HepG2 (cell line): ENCODE results near the gene SOX5. TPM values are rescaled to one million over a fixed set of nuclear protein-coding genes. Genes with fewer than 3 reads are reported as not detected.

Experiments
- ATAC-seq: fragments of 200-7000 bp; cut with Tn5 transposase; 3 replicates; pipeline ENCODE4 v1.9.1; 2020; ENCODE audit warnings: mild to moderate bottlenecking, moderate library complexity
- BruUV-seq: library from RNA; stranded (reverse); fragments of 400-500 nt; replicated peaks from 2 replicates; lab custom pipeline; 2021; lab: Mats Ljungman, UMichigan
- CTCF ChIA-PET: fragments of 300-600 bp; formaldehyde crosslinking; extraction: SDS; loops from one replicate; lab custom pipeline; 2021; ENCODE audit warnings: low total read pairs, inconsistent platforms, low intra/inter-chr PET ratio; lab: Yijun Ruan, JAX
- POLR2A ChIA-PET: fragments of 350-600 bp; sonication (Branson Sonifier 250); formaldehyde crosslinking; loops from one replicate; lab custom pipeline; 2020; ENCODE audit warnings: antibody characterized with exemption, inconsistent platforms; lab: Yijun Ruan, JAX
- DNase-seq: peaks from one replicate; pipeline ENCODE4 v3.0.0-alpha.2; 2015; ENCODE audit warnings: low spot score
- FAIRE-seq: peaks from 3 replicates; lab custom pipeline; 2011; peaks lifted over from hg19 to GRCh38; lab: Jason Lieb, UNC
- H2AFZ ChIP-seq: one replicate; pipeline ENCODE4 v1.6.1; 2011; ENCODE audit warnings: low read length, inconsistent platforms
- H3K27ac ChIP-seq: fragments of 300-600 bp; 3 replicates; pipeline ENCODE4 v1.8.0; 2011; ENCODE audit warnings: mixed run types, mild to moderate bottlenecking, mixed read lengths, low read length, inconsistent platforms; ENCODE audit not compliant: insufficient read depth; ENCODE audit errors: extremely low read length
- H3K27me3 ChIP-seq, 2 experiments: fragments of 200-600 bp in 1 of 2; 2 replicates in 1 of 2; 3 replicates in 1 of 2; pipeline versions ENCODE4 v1.6.0 to v1.8.0; 2011; ENCODE audit warnings: low read length in 2 of 2, mild to moderate bottlenecking in 2 of 2, moderate library complexity in 2 of 2, inconsistent platforms in 1 of 2; ENCODE audit not compliant: insufficient read depth in 2 of 2, control insufficient read depth in 1 of 2
- H3K36me3 ChIP-seq, 2 experiments: fragments of 200-600 bp in 1 of 2; replicated peaks in 1 of 2; 2 replicates in 1 of 2; 3 replicates in 1 of 2; pipeline versions ENCODE4 v1.5.1 to v1.8.0; 2011; ENCODE audit warnings: low read length in 2 of 2, inconsistent platforms in 1 of 2; ENCODE audit not compliant: insufficient read depth in 2 of 2, control insufficient read depth in 1 of 2
- H3K4me1 ChIP-seq: 2 replicates; pipeline ENCODE4 v1.5.1; 2012; ENCODE audit warnings: low read length, inconsistent platforms; ENCODE audit not compliant: insufficient read depth
- H3K4me2 ChIP-seq: 2 replicates; pipeline ENCODE4 v1.6.0; 2011; ENCODE audit warnings: low read depth, low read length, inconsistent platforms
- H3K4me3 ChIP-seq, 3 experiments: fragments of 200-600 bp in 1 of 3; sonication (generic), shearing (Covaris generic) in 1 of 3; replicated peaks in 1 of 3; 2 replicates each; pipeline ENCODE4 v1.5.1; 2011 to 2016; ENCODE audit warnings: low read length in 3 of 3, inconsistent platforms in 2 of 3, low read depth in 2 of 3, mild to moderate bottlenecking in 2 of 3, control low read depth in 1 of 3, mixed read lengths in 1 of 3; ENCODE audit not compliant: insufficient read depth in 1 of 3
- H3K79me2 ChIP-seq: one replicate; pipeline ENCODE4 v1.6.1; 2011; ENCODE audit warnings: low read length, inconsistent platforms; ENCODE audit not compliant: insufficient read depth
- H3K9ac ChIP-seq: 2 replicates; pipeline ENCODE4 v1.6.0; 2011; ENCODE audit warnings: mild to moderate bottlenecking, low read depth, low read length, inconsistent platforms; ENCODE audit not compliant: insufficient read depth
- H3K9me3 ChIP-seq: 2 replicates; pipeline ENCODE4 v1.5.1; 2012; ENCODE audit warnings: mild to moderate bottlenecking, low read length
- H4K20me1 ChIP-seq: 2 replicates; pipeline ENCODE4 v1.6.0; 2011; ENCODE audit warnings: inconsistent platforms, mild to moderate bottlenecking, low read length, moderate library complexity; ENCODE audit not compliant: insufficient read depth
- CC2D1A ChIP-seq: sonication (generic); formaldehyde crosslinking; IDR thresholded peaks from 2 replicates; pipeline ENCODE4 v1.8.1; 2023; ENCODE audit warnings: mild to moderate bottlenecking, missing genetic modification reagents
- DNMT1 ChIP-seq: sonication (generic); formaldehyde crosslinking; IDR thresholded peaks from 2 replicates; pipeline ENCODE4 v1.5.1; 2020; ENCODE audit warnings: mild to moderate bottlenecking, missing genetic modification reagents
- GABPB1 ChIP-seq: IDR thresholded peaks from 2 replicates; pipeline ENCODE4 v1.6.1; 2016; ENCODE audit warnings: mild to moderate bottlenecking, missing genetic modification reagents, moderate library complexity, missing compliant biosample characterization
- KLF6 ChIP-seq: IDR thresholded peaks from 2 replicates; pipeline ENCODE4 v1.8.0; 2016; ENCODE audit warnings: missing biosample characterization, missing genetic modification reagents
- MTF2 ChIP-seq: sonication (generic); formaldehyde crosslinking; IDR thresholded peaks from 2 replicates; pipeline ENCODE4 v1.5.0; 2020; ENCODE audit warnings: missing genetic modification reagents, borderline replicate concordance
- NR2C2 ChIP-seq: sonication (generic); formaldehyde crosslinking; IDR thresholded peaks from 2 replicates; pipeline ENCODE4 v1.4.0; 2020; ENCODE audit warnings: missing genetic modification reagents, mild to moderate bottlenecking, moderate library complexity, borderline replicate concordance
- RBAK ChIP-seq: sonication (generic); formaldehyde crosslinking; IDR thresholded peaks from 2 replicates; pipeline ENCODE4 v1.5.1; 2020; ENCODE audit warnings: mild to moderate bottlenecking, missing genetic modification reagents
- RFX3 ChIP-seq: IDR thresholded peaks from 2 replicates; pipeline ENCODE4 v1.6.1; 2016; ENCODE audit warnings: missing biosample characterization, missing genetic modification reagents
- STAT5B ChIP-seq: sonication (generic); formaldehyde crosslinking; IDR thresholded peaks from 2 replicates; pipeline ENCODE4 v1.4.0; 2020; ENCODE audit warnings: missing genetic modification reagents
- TBL1XR1 ChIP-seq: fragments of 150-350 bp; IDR thresholded peaks from 2 replicates; pipeline ENCODE4 v1.6.1; 2014; ENCODE audit warnings: borderline replicate concordance, low read length; ENCODE audit not compliant: partially characterized antibody
- TGIF2 ChIP-seq: IDR thresholded peaks from 2 replicates; pipeline ENCODE4 v1.6.1; 2016; ENCODE audit warnings: control low read depth, missing compliant biosample characterization
- ZNF235 ChIP-seq: sonication (generic); formaldehyde crosslinking; IDR thresholded peaks from 2 replicates; pipeline ENCODE4 v1.8.1; 2023; ENCODE audit warnings: mild to moderate bottlenecking, missing genetic modification reagents, borderline replicate concordance
- ZNF33B ChIP-seq: sonication (generic); formaldehyde crosslinking; IDR thresholded peaks from 2 replicates; pipeline ENCODE4 v1.5.1; 2020; ENCODE audit warnings: mild to moderate bottlenecking, missing genetic modification reagents
- ZNF382 ChIP-seq: sonication (generic); formaldehyde crosslinking; IDR thresholded peaks from 2 replicates; pipeline ENCODE4 v1.5.0; 2020; ENCODE audit warnings: missing genetic modification reagents, mild to moderate bottlenecking, borderline replicate concordance
- ZNF530 ChIP-seq: sonication (generic); formaldehyde crosslinking; IDR thresholded peaks from 2 replicates; pipeline ENCODE4 v1.5.0; 2020; ENCODE audit warnings: low read depth, mild to moderate bottlenecking, missing genetic modification reagents
- ZNF550 ChIP-seq: sonication (generic); formaldehyde crosslinking; IDR thresholded peaks from 2 replicates; pipeline ENCODE4 v1.4.0; 2020; ENCODE audit warnings: mild to moderate bottlenecking, missing genetic modification reagents, borderline replicate concordance
- ZNF614 ChIP-seq: IDR thresholded peaks from 2 replicates; pipeline ENCODE4 v1.6.1; 2018; ENCODE audit warnings: missing biosample characterization, missing genetic modification reagents, inconsistent platforms, borderline replicate concordance
- ZSCAN20 ChIP-seq: sonication (generic); formaldehyde crosslinking; IDR thresholded peaks from 2 replicates; pipeline ENCODE4 v1.4.0; 2020; ENCODE audit warnings: missing genetic modification reagents, mild to moderate bottlenecking, borderline replicate concordance
- WGBS: methylation state at CpG from one replicate; pipeline ENCODE4 v1.1.6; 2017; ENCODE audit warnings: low lambda C conversion rate; 5-methylcytosine and 5-hydroxymethylcytosine counted together
- in situ Hi-C: cut with HindIII; loops from 2 replicates; pipeline ENCODE4 v1.10.0; 2017; ENCODE audit warnings: low pct_unique_long_range_greater_than_20kb; ENCODE audit not compliant: extremely low pct_ligation_motif_present
- intact Hi-C: fragments of 100-400 bp; cut with micrococcal nuclease; formaldehyde crosslinking; loops from one replicate; pipeline ENCODE4 v1.10.0; 2022; ENCODE audit not compliant: unreplicated experiment
- polyA plus RNA-seq, 8 experiments: library from polyadenylated mRNA; depleted of rRNA in 3 of 8; stranded (reverse) in 7 of 8; unstranded in 1 of 8; fragments of >200 nt; fragmentation: Illumina TruSeq in 4 of 8; extraction: Trizol in 4 of 8; gene quantifications; 2 replicates each; pipeline versions ENCODE4 v1.2.1 to v1.2.3, GENCODE V29; 2011 to 2016; ENCODE audit warnings: low read depth in 4 of 8, missing spikeins in 1 of 8, mixed read lengths in 1 of 8; ENCODE audit not compliant: insufficient read depth in 1 of 8
- total RNA-seq, 5 experiments: library from RNA; depleted of rRNA; stranded (reverse); fragments of >200 nt; fragmentation: Illumina TruSeq; extraction: Trizol; gene quantifications; 2 replicates each; pipeline ENCODE4 v1.2.3, GENCODE V29; 2016; ENCODE audit warnings: low read depth in 1 of 5
- TF ChIP-seq, protein P1 (sequence below): sonication (generic); formaldehyde crosslinking; IDR thresholded peaks from 2 replicates; pipeline ENCODE4 v1.4.0; 2020; ENCODE audit warnings: missing genetic modification reagents; ENCODE audit errors: not compliant biosample characterization
- TF ChIP-seq, protein P2 (sequence below): IDR thresholded peaks from 2 replicates; pipeline ENCODE4 v1.6.1; 2016; ENCODE audit warnings: missing compliant biosample characterization, missing genetic modification reagents, borderline replicate concordance

Gene SOX5
- total and polyA plus RNA-seq, 2 of the 13 experiments (the other 11 are each of a cell fraction or from before 2014, with no cell fraction given): 18.5 to 76.4 TPM

DNA sequence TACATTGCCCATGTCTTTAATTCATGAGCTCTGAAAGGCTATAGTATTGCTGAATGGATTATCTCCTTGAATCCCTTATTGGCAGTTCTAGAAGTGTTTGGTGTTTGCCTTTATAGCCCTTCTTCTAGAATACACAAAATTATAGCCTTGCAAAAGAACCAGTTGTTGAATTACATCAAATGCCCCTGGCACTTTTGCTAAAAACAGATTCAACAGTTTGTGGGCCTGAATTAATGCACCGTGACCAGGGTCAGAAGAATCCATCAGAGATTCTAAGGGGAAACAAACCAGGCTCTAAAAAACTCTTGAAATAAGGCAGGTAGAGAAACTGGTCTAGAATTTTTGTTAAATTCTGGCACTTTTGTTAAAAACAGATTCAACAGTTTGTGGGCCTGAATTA is 197.8 kb downstream of the SOX5 start:
- FAIRE-seq (no peak), DNase-seq (no peak), ATAC-seq (no peak)
- Histone ChIP-seq H3K9me3 (no peaks in the 10 kb centered on the region), H3K4me3 (no peak overlapping the region), H4K20me1 (peaks cover 2% of the 10 kb centered on the region; the same call in 1 of the 2 replicates), H3K36me3 (peaks cover 9 to 33% of the 10 kb centered on the region in 2 experiments; a peak in 3 of 5 replicates), H3K27ac (no peak overlapping the region), H3K4me2 (no peak overlapping the region), H3K27me3 (no peaks in the 10 kb centered on the region), H2AFZ (no peak overlapping the region), H3K9ac (no peak overlapping the region), H3K79me2 (no peaks in the 10 kb centered on the region), H3K4me1 (no peaks in the 10 kb centered on the region)
- 95% methylated on average over 1 of the region's 1 CpG for WGBS
- TF ChIP-seq ZSCAN20 (CRISPR knock-in tag) (no peak), ZNF235 (CRISPR knock-in tag) (no peak), KLF6 (CRISPR knock-in tag) (no peak)
- TF ChIP-seq, protein P1, sequence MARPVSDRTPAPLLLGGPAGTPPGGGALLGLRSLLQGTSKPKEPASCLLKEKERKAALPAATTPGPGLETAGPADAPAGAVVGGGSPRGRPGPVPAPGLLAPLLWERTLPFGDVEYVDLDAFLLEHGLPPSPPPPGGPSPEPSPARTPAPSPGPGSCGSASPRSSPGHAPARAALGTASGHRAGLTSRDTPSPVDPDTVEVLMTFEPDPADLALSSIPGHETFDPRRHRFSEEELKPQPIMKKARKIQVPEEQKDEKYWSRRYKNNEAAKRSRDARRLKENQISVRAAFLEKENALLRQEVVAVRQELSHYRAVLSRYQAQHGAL (CRISPR knock-in tag): no peak
- in situ Hi-C loops (no loop called here), intact Hi-C loops (no loop called here)
- POLR2A ChIA-PET: no interaction called here
- CTCF ChIA-PET: no interaction called here
- BruUV-seq: no TSS peak

- CTCF ChIA-PET: no interaction called here
- in situ Hi-C loops (no loop called here), intact Hi-C loops (no loop called here)
- H3K4me1 ChIP-seq: no peaks in the 10 kb centered on the region
- H2AFZ ChIP-seq: no peak overlapping the region
- H3K4me3 ChIP-seq: no peak overlapping the region
- BruUV-seq: no TSS peak
- no peak for FAIRE-seq
- no peaks in the 10 kb centered on the region for H3K27me3 ChIP-seq
- H3K9me3 ChIP-seq: no peaks in the 10 kb centered on the region
- no peak for ATAC-seq
- H3K36me3 ChIP-seq: peaks cover 9 to 32% of the 10 kb centered on the region in 2 experiments; a peak in 3 of 5 replicates
- no peaks in the 10 kb centered on the region for H4K20me1 ChIP-seq
- no peak overlapping the region for H3K27ac ChIP-seq
- WGBS: 94% methylated on average over 3 of the region's 3 CpGs
- H3K4me2 ChIP-seq: no peak overlapping the region
- POLR2A ChIA-PET: no interaction called here
- no peak for DNase-seq
- no peak overlapping the region for H3K9ac ChIP-seq
- H3K79me2 ChIP-seq: no peaks in the 10 kb centered on the region
- no peak for TF ChIP-seq ZNF614 (CRISPR knock-in tag)
- no peak for TF ChIP-seq GABPB1
- TF ChIP-seq ZNF530 (CRISPR knock-in tag): no peak
- TF ChIP-seq ZNF33B (CRISPR knock-in tag): no peak
- TF ChIP-seq, protein P2, sequence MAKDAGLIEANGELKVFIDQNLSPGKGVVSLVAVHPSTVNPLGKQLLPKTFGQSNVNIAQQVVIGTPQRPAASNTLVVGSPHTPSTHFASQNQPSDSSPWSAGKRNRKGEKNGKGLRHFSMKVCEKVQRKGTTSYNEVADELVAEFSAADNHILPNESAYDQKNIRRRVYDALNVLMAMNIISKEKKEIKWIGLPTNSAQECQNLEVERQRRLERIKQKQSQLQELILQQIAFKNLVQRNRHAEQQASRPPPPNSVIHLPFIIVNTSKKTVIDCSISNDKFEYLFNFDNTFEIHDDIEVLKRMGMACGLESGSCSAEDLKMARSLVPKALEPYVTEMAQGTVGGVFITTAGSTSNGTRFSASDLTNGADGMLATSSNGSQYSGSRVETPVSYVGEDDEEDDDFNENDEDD: no peak
- TF ChIP-seq STAT5B (CRISPR knock-in tag): no peak
- no peak for TF ChIP-seq RFX3 (CRISPR knock-in tag)
- no peak for TF ChIP-seq ZNF550 (CRISPR knock-in tag)
- TF ChIP-seq TGIF2 (CRISPR knock-in tag): no peak
- TF ChIP-seq CC2D1A (CRISPR knock-in tag): no peak
- TF ChIP-seq DNMT1 (CRISPR knock-in tag): no peak
- TF ChIP-seq MTF2 (CRISPR knock-in tag): no peak
- no peak for TF ChIP-seq TBL1XR1
- no peak for TF ChIP-seq NR2C2 (CRISPR knock-in tag)
- TF ChIP-seq RBAK (CRISPR knock-in tag): no peak
- TF ChIP-seq ZNF382: no peak
Observed at GRCh38 chr12:23750923-23751322, 198.5 kb downstream of the SOX5 start.
